Measurements from ENCODE around the gene MYO9A.

GRCh38 chr15:71931261-71931660 is 186.7 kb downstream of the MYO9A start:
- TF ChIP-seq ZSCAN30 (tag by site-specific recombination; IDR thresholded peaks at IDR 0.05) (no peak), CTCF (tag by site-specific recombination; IDR thresholded peaks at IDR 0.05) (no peak), TCF7L2 (IDR thresholded peaks at IDR 0.05; ENCODE audit: borderline replicate concordance, low read depth, low read length) (no peak), ZEB2 (tag by site-specific recombination; IDR thresholded peaks at IDR 0.05) (no peak), ZNF561 (tag by site-specific recombination; IDR thresholded peaks at IDR 0.05; ENCODE audit: borderline replicate concordance) (no peak), ZNF510 (tag by site-specific recombination; IDR thresholded peaks at IDR 0.05; ENCODE audit: insufficient replicate concordance) (no peak), RBAK (tag by site-specific recombination; IDR thresholded peaks at IDR 0.05) (no peak), ZNF121 (tag by site-specific recombination; IDR thresholded peaks at IDR 0.05) (no peak), REST (tag by site-specific recombination; IDR thresholded peaks at IDR 0.05) (no peak)
